Endothelial cell of umbilical vein (primary cell): ENCODE results near the gene TRIM41. TPM values are rescaled to one million over a fixed set of nuclear protein-coding genes. Genes with fewer than 3 reads are reported as not detected.

Experiments used
- BruUV-seq: library from RNA; stranded (reverse); fragments of 400-500 nt; replicated peaks from 2 replicates; lab custom pipeline; 2021; lab: Mats Ljungman, UMichigan
- CTCF ChIA-PET: fragments of 300-600, 350-600 bp; sonication (Branson Sonifier 250); formaldehyde crosslinking; loops from one replicate; lab custom pipeline; 2021; ENCODE audit warnings: antibody characterized with exemption, inconsistent platforms; lab: Charles Lee
- POLR2A ChIA-PET: fragments of 300-600, 350-600 bp; sonication (Branson Sonifier 250); formaldehyde crosslinking; loops from one replicate; lab custom pipeline; 2021; ENCODE audit warnings: antibody characterized with exemption, inconsistent platforms; lab: Charles Lee
- DNase-seq: peaks from one replicate; pipeline ENCODE4 v3.0.0-alpha.2; 2011; ENCODE audit warnings: low read depth, low spot score
- FAIRE-seq: peaks from 2 replicates; lab custom pipeline; 2011; peaks lifted over from hg19 to GRCh38; lab: Jason Lieb, UNC
- H2AFZ ChIP-seq: 2 replicates; pipeline ENCODE4 v1.6.0; 2012; ENCODE audit warnings: low read depth, low read length, control low read depth, inconsistent platforms
- H3K27ac ChIP-seq: 2 replicates; pipeline ENCODE4 v1.5.1; 2011; ENCODE audit warnings: low read depth, mild to moderate bottlenecking, control low read depth, low read length, moderate library complexity; ENCODE audit not compliant: insufficient read depth
- H3K27me3 ChIP-seq, 2 experiments: 2 replicates each; pipeline versions ENCODE4 v1.6.0 to v1.6.1; 2011; ENCODE audit warnings: low read length in 2 of 2, mixed read lengths in 1 of 2; ENCODE audit not compliant: control insufficient read depth in 2 of 2, insufficient read depth in 2 of 2
- H3K36me3 ChIP-seq, 2 experiments: 2 replicates in 1 of 2; 3 replicates in 1 of 2; pipeline ENCODE4 v1.5.1; 2011; ENCODE audit warnings: low read length in 2 of 2, mild to moderate bottlenecking in 1 of 2, moderate library complexity in 1 of 2; ENCODE audit not compliant: control insufficient read depth in 2 of 2, insufficient read depth in 2 of 2; ENCODE audit errors: extremely low read depth in 1 of 2
- H3K4me1 ChIP-seq: 3 replicates; pipeline ENCODE4 v1.5.1; 2011; ENCODE audit warnings: mild to moderate bottlenecking, low read length; ENCODE audit not compliant: control insufficient read depth, insufficient read depth; ENCODE audit errors: extremely low read depth
- H3K4me2 ChIP-seq: 2 replicates; pipeline ENCODE4 v1.6.1; 2011; ENCODE audit warnings: low read length, control low read depth, mixed read lengths; ENCODE audit not compliant: insufficient read depth
- H3K4me3 ChIP-seq, 3 experiments: fragments of 200-600 bp in 1 of 3; sonication (generic), shearing (Covaris generic) in 1 of 3; replicated peaks in 1 of 3; 2 replicates each; pipeline ENCODE4 v1.5.1; 2011 to 2016; ENCODE audit warnings: control low read depth in 3 of 3, low read length in 3 of 3, mild to moderate bottlenecking in 2 of 3, inconsistent platforms in 1 of 3, low read depth in 1 of 3, moderate library complexity in 1 of 3; ENCODE audit not compliant: insufficient read depth in 1 of 3
- H3K79me2 ChIP-seq: 2 replicates; pipeline ENCODE4 v1.6.0; 2012; ENCODE audit warnings: low read length, inconsistent platforms; ENCODE audit not compliant: control insufficient read depth, insufficient read depth
- H3K9ac ChIP-seq: replicated peaks from 2 replicates; pipeline ENCODE3; 2011; ENCODE audit warnings: low read length, control low read depth; ENCODE audit not compliant: insufficient read depth; ENCODE audit errors: extremely low read depth
- H3K9me1 ChIP-seq: replicated peaks from 3 replicates; pipeline ENCODE4 v1.6.0; 2011; ENCODE audit warnings: mild to moderate bottlenecking, low read length; ENCODE audit not compliant: control insufficient read depth, insufficient read depth; ENCODE audit errors: extremely low read depth
- H3K9me3 ChIP-seq: replicated peaks from 2 replicates; pipeline ENCODE4 v1.5.1; 2012; ENCODE audit warnings: low read length, inconsistent platforms; ENCODE audit not compliant: control insufficient read depth, insufficient read depth
- H4K20me1 ChIP-seq: replicated peaks from 2 replicates; pipeline ENCODE3; 2011; ENCODE audit warnings: mild to moderate bottlenecking, low read length; ENCODE audit not compliant: control insufficient read depth, insufficient read depth; ENCODE audit errors: extremely low read depth
- CTCF ChIP-seq, 2 donors: IDR thresholded peaks; 1 replicate in 1 of 2; 2 replicates in 1 of 2; pipeline ENCODE4 v1.5.1; 2011; ENCODE audit warnings: low read length in 2 of 2, mild to moderate bottlenecking in 2 of 2, moderate library complexity in 2 of 2, control low read depth in 1 of 2, inconsistent platforms in 1 of 2, low read depth in 1 of 2; ENCODE audit not compliant: insufficient read depth in 1 of 2; ENCODE audit errors: extremely low read depth in 1 of 2
- EZH2 ChIP-seq: IDR thresholded peaks from 2 replicates; pipeline ENCODE4 v1.6.1; 2012; ENCODE audit warnings: borderline replicate concordance, low read depth, mild to moderate bottlenecking, moderate library complexity, low read length, inconsistent platforms; ENCODE audit not compliant: severe bottlenecking
- FOS ChIP-seq: IDR thresholded peaks from 2 replicates; pipeline ENCODE4 v1.6.1; 2011; ENCODE audit warnings: mild to moderate bottlenecking, low read length, moderate library complexity, borderline replicate concordance; ENCODE audit not compliant: insufficient read depth
- GATA2 ChIP-seq: IDR thresholded peaks from 2 replicates; pipeline ENCODE4 v1.7.0; 2011; ENCODE audit warnings: low read depth, mild to moderate bottlenecking, moderate library complexity, mixed read lengths, low read length; ENCODE audit not compliant: insufficient read length, insufficient read depth
- JUN ChIP-seq: IDR thresholded peaks from 2 replicates; pipeline ENCODE4 v1.6.1; 2011; ENCODE audit warnings: borderline replicate concordance, low read depth; ENCODE audit not compliant: insufficient read length, insufficient read depth
- MAX ChIP-seq: IDR thresholded peaks from 2 replicates; pipeline ENCODE4 v1.6.1; 2011; ENCODE audit not compliant: insufficient read depth, insufficient read length
- MYC ChIP-seq: IDR thresholded peaks from one replicate; pipeline ENCODE4 v1.6.1; 2011; ENCODE audit warnings: mild to moderate bottlenecking, low read depth, low read length
- POLR2A ChIP-seq: IDR thresholded peaks from 2 replicates; pipeline ENCODE4 v1.6.1; 2012; ENCODE audit warnings: low read depth, mild to moderate bottlenecking, control low read depth, low read length
- POLR2AphosphoS5 ChIP-seq: IDR thresholded peaks from 2 replicates; pipeline ENCODE4 v1.6.1; 2012; ENCODE audit warnings: low read depth, mild to moderate bottlenecking, control low read depth, low read length, moderate library complexity; ENCODE audit not compliant: insufficient read depth
- dilution Hi-C: fragments of 300-500 bp; cut with MboI; formaldehyde crosslinking; loops from one replicate; pipeline ENCODE4 v1.15.0; 2019; ENCODE audit warnings: low sequenced_read_pairs; ENCODE audit not compliant: extremely low pct_ligation_motif_present
- intact Hi-C: fragments of 100-400 bp; cut with micrococcal nuclease; formaldehyde crosslinking; loops from one replicate; pipeline ENCODE4 v1.10.0; 2022
- polyA plus RNA-seq, 4 experiments: library from polyadenylated mRNA; depleted of rRNA in 3 of 4; stranded (reverse) in 3 of 4; unstranded in 1 of 4; fragments of >200 nt; gene quantifications; 2 replicates each; pipeline versions ENCODE4 v1.2.1 to v1.2.3, GENCODE V29; 2011 to 2012; ENCODE audit warnings: missing spikeins in 1 of 4
- total RNA-seq: library from RNA; stranded (reverse); gene quantifications from 2 replicates; pipeline ENCODE4 v1.2.3, GENCODE V29; 2021

Gene TRIM41
- total and polyA plus RNA-seq, 2 donors (not counting 3 experiments of a cell fraction or from before 2014, with no cell fraction given): 11.2 to 19.9 TPM

GRCh38 chr5:181222630-181223057, 437 bp upstream of the TRIM41 start:
- ChIA-PET POLR2A (interaction anchor here (0.5 to 2.1 kb wide), 4 partner anchors 15 to 34 kb away, joined by 3 to 11 read pairs (median 4); partner anchors contain the start of gene TRIM7), CTCF (interaction anchor here (0.9 to 2.1 kb wide), 4 partner anchors 10 to 38 kb away, joined by 3 to 9 read pairs (median 3); no protein-coding TSS in a partner anchor)
- H3K36me3 ChIP-seq: no peaks in the 10 kb centered on the region
- no peaks in the 10 kb centered on the region for H4K20me1 ChIP-seq
- H3K4me2 ChIP-seq: peak overlapping the region; percentile 69
- TF ChIP-seq MAX (no peak), CTCF (IDR thresholded peaks at IDR 0.05; ENCODE audit: extremely low read depth in 1 of 2, insufficient read depth in 1 of 2, low read depth in 1 of 2, low read length in 2 of 2) (no peak), JUN (no peak), MYC (no peak), FOS (no peak), EZH2 (no peak), POLR2AphosphoS5 (no peak), GATA2 (no peak), POLR2A (no peak)
- dilution Hi-C loops (no loop called here), intact Hi-C loops (loop anchor here (1.0 to 2.0 kb wide), 6 partner anchors 15 to 58 kb away; partner anchors contain the start of gene TRIM52)
- H3K79me2 ChIP-seq: peaks cover 9% of the 10 kb centered on the region
- FAIRE-seq (no peak), DNase-seq (no peak)
- H2AFZ ChIP-seq: peak overlapping the region; percentile 19
- peaks cover 14% of the 10 kb centered on the region for H3K4me1 ChIP-seq
- peak overlapping the region; percentile 87 for H3K9ac ChIP-seq
- peak overlapping the region; percentile 21 to 76 (median 64) for H3K4me3 ChIP-seq
- no peaks in the 10 kb centered on the region for H3K9me1 ChIP-seq
- H3K27me3 ChIP-seq: no peaks in the 10 kb centered on the region
- H3K9me3 ChIP-seq: no peaks in the 10 kb centered on the region
- H3K27ac ChIP-seq: peak overlapping the region; percentile 88
- BruUV-seq: no TSS peak
